Measurements from ENCODE around the gene MIS12. TPM values are rescaled to one million over a fixed set of nuclear protein-coding genes. Genes with fewer than 3 reads are reported as not detected.

The MIS12 gene
- total RNA-seq, 1 donor: 18.6 TPM

DNA sequence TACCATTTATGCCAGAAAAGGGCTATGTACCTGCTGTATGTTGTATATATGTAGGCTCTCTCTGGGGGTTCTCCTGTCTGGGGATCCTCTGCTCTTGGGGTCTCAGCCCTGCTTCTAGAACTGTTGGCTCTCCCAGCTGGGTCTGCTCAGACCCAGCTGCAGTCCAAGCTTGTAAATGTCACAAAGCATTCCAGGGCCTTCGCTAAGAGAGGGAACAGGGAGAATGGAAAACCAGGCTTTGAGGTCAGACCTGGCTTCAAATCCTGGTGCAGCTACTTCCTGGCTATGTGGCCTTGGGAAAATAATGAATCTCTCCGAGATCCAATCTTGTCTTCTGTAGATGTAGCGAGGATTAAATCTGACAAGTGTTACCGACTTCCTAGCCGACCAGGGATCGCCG, 54.0 kb downstream of the MIS12 start:
- peak; percentile 55 for DNase-seq (ENCODE audit: low read depth)
- H3K4me3 ChIP-seq (ENCODE audit: low read depth, low read length): no peak overlapping the region
- TF ChIP-seq, protein P1, sequence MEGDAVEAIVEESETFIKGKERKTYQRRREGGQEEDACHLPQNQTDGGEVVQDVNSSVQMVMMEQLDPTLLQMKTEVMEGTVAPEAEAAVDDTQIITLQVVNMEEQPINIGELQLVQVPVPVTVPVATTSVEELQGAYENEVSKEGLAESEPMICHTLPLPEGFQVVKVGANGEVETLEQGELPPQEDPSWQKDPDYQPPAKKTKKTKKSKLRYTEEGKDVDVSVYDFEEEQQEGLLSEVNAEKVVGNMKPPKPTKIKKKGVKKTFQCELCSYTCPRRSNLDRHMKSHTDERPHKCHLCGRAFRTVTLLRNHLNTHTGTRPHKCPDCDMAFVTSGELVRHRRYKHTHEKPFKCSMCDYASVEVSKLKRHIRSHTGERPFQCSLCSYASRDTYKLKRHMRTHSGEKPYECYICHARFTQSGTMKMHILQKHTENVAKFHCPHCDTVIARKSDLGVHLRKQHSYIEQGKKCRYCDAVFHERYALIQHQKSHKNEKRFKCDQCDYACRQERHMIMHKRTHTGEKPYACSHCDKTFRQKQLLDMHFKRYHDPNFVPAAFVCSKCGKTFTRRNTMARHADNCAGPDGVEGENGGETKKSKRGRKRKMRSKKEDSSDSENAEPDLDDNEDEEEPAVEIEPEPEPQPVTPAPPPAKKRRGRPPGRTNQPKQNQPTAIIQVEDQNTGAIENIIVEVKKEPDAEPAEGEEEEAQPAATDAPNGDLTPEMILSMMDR (IDR thresholded peaks at IDR 0.05; ENCODE audit: insufficient read depth, low read depth, low read length): no peak

Other genes starting within 250 kb of the MIS12 start
- gene RABEP1, start 204.3 kb upstream of the MIS12 start, total RNA-seq: 37.4 and 50.5 TPM in 2 replicates
- gene NUP88, start 66.9 kb upstream of the MIS12 start, total RNA-seq: 96.3 and 106 TPM in 2 replicates
- 35.0 and 39.6 TPM in 2 replicates for gene RPAIN, start 66.4 kb upstream of the MIS12 start, total RNA-seq
- gene C1QBP, start 47.4 kb upstream of the MIS12 start, total RNA-seq: 179 and 233 TPM in 2 replicates
- gene DHX33, start 17.6 kb upstream of the MIS12 start, total RNA-seq: 14.2 and 14.8 TPM in 2 replicates
- gene DERL2, start 388 bp upstream of the MIS12 start, total RNA-seq: 29.0 and 45.3 TPM in 2 replicates
- gene NLRP1, start 97.9 kb downstream of the MIS12 start, total RNA-seq: 33.2 and 45.1 TPM in 2 replicates